ENCODE results near the gene DRC7.

DNA sequence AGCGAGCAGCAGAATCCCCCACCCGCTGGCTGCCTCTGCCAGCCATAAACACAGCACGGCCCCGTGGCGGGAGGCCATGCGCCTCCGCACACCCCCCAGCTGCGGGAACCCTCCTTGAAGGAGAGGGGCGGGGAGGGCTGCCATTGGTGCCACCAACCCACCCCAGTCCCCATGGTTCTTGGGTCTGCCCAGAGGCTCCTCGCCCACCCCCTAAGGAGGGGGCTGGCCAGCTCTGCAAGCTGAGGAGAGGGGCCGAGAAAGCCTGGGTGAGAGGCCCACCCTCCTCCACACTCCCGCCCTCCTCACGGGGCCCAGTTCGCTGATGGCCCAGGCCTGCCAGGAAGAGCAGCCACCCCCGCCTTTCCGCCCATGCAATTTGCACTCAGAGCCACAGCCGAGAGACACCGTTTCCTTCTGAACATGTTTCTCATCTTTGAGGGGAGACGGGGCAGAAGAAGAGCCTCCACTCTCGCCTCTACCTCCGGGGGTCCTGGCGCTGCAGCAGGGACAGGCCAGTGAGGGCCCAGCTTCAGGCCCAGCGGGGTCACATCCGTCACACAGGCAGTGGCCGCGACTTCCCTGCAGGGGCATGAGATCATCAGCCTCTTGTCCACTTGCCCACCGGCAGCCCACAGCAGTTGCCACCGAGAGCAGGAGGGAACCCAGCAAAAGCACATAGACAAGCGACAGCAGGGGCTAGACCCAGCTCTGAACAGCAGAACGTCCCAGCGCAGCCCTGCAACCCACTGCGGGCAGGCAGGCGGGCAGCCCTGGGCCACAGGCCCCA lies 63.9 kb downstream of the DRC7 start:
- TF ChIP-seq POLR2AphosphoS5 (IDR thresholded peaks at IDR 0.05) (no peak), CTCF (IDR thresholded peaks at IDR 0.05) (no peak), POLR2A (IDR thresholded peaks at IDR 0.05) (no peak)
